ENCODE results near the gene CD2BP2. TPM values are rescaled to one million over a fixed set of nuclear protein-coding genes. Genes with fewer than 3 reads are reported as not detected.

The CD2BP2 gene
- total and polyA plus RNA-seq, 2 of the 8 experiments (the other 6 are each of a cell fraction or from before 2014, with no cell fraction given): 22.4 to 55.3 TPM

GRCh38 chr16:30382111-30382881 lies 27.2 kb upstream of the CD2BP2 start, which contains the start of gene SEPTIN1:
TSS of gene SEPTIN1 (minus strand) at chr16:30382561. CDS start at chr16:30382542, 19 bp downstream.
- H3K27ac ChIP-seq (ENCODE audit: low read depth, low read length): no peak within 1 kb of the TSS
- no peak within 1 kb of the TSS for H2BK120ac ChIP-seq (replicated peaks; ENCODE audit: low read depth, low read length)
- H3K4ac ChIP-seq (replicated peaks; ENCODE audit: insufficient read length, low read depth, low read length): no peak within 1 kb of the TSS
- 87% methylated on average over 12 of the region's 12 CpGs; no CpG with 5 or more reads in 1 of the 2 experiments for WGBS, 2 experiments (ENCODE audit: extremely low coverage in 1 of 2, insufficient coverage in 1 of 2, insufficient read length in 1 of 2, insufficient replicate concordance in 2 of 2, low coverage in 1 of 2, low lambda C conversion rate in 2 of 2, missing lambda C conversion rate in 1 of 2)
- no peaks in the 10 kb centered on the region for H3K79me2 ChIP-seq (ENCODE audit: control insufficient read depth in 1 of 2, insufficient read depth in 2 of 2, low read length in 2 of 2)
- 0 out of 2 replicates have a peak within 1 kb of the TSS, but pooled peaks have one; percentile 67 for H2BK15ac ChIP-seq (ENCODE audit: low read length)
- FAIRE-seq (no peak), DNase-seq (ENCODE audit: low read depth in 1 of 2, low spot score in 2 of 2) (no peak)
- no peak within 1 kb of the TSS for H3K18ac ChIP-seq (ENCODE audit: extremely low read depth, low read length)
- no peak within 1 kb of the TSS for H3K14ac ChIP-seq (ENCODE audit: insufficient read length)
- no peak within 1 kb of the TSS for H3K56ac ChIP-seq (replicated peaks; ENCODE audit: insufficient read length, low read depth, low read length)
- H3K9ac ChIP-seq (replicated peaks in 1 of 4; ENCODE audit: extremely low read depth in 1 of 4, low read depth in 3 of 4, low read length in 3 of 4): no peak within 1 kb of the TSS
- H3K23me2 ChIP-seq (ENCODE audit: low read depth, low read length): peaks cover 8% of the 10 kb centered on the region
- H3K4me1 ChIP-seq (replicated peaks in 1 of 4; ENCODE audit: control insufficient read depth in 3 of 4, insufficient read depth in 4 of 4, low read length in 3 of 4): peaks cover 0 to 2% (median 2%) of the 10 kb centered on the region in 4 experiments; a peak in 4 of 7 replicates
- no peak within 1 kb of the TSS for H2BK20ac ChIP-seq (ENCODE audit: low read length)
- ChIA-PET POLR2A (ENCODE audit: partially characterized antibody) (interaction anchor here (0.8 to 13.6 kb wide), 5 partner anchors 11 to 32 kb away, joined by 3 to 151 read pairs (median 3); partner anchors contain the start of genes ZNF48 and ZNF771), CTCF (ENCODE audit: partially characterized antibody) (interaction anchor here (1.0 to 2.5 kb wide), 7 partner anchors 12 to 232 kb away, joined by 3 to 9 read pairs (median 3); partner anchors contain the start of gene TBC1D10B)
- no peaks in the 10 kb centered on the region for H3K36me3 ChIP-seq (ENCODE audit: control insufficient read depth in 2 of 4, insufficient read depth in 4 of 4, low read length in 3 of 4)
- no peak within 1 kb of the TSS for H2AFZ ChIP-seq (ENCODE audit: low read length)
- no peak within 1 kb of the TSS for H4K5ac ChIP-seq (ENCODE audit: insufficient read length, low read depth, low read length)
- H3K4me3 ChIP-seq (ENCODE audit: extremely low read depth in 1 of 4, insufficient read depth in 2 of 4, low read depth in 3 of 4, low read length in 4 of 4): no peak within 1 kb of the TSS
- H3K27me3 ChIP-seq (replicated peaks in 1 of 4; ENCODE audit: control insufficient read depth in 3 of 4, extremely low read depth in 1 of 4, insufficient read depth in 3 of 4, low read length in 3 of 4): no peaks in the 10 kb centered on the region
- no peak within 1 kb of the TSS; the same call in 1 of the 2 replicates for H2AK5ac ChIP-seq (ENCODE audit: low read depth, low read length)
- H2BK5ac ChIP-seq (ENCODE audit: low read depth, low read length): no peak within 1 kb of the TSS
- H3K23ac ChIP-seq (ENCODE audit: insufficient read length): no peak within 1 kb of the TSS
- no peaks in the 10 kb centered on the region for H3K79me1 ChIP-seq (ENCODE audit: low read depth, low read length)
- no peak within 1 kb of the TSS; the same call in 1 of the 2 replicates for H4K8ac ChIP-seq (ENCODE audit: extremely low read depth, insufficient read depth, low read length)
- no peak within 1 kb of the TSS for H3K4me2 ChIP-seq (ENCODE audit: insufficient read depth in 1 of 2, low read depth in 2 of 2, low read length in 2 of 2)
- H4K91ac ChIP-seq (replicated peaks; ENCODE audit: insufficient read length, low read length): no peak within 1 kb of the TSS
- H3K9me3 ChIP-seq (ENCODE audit: insufficient read depth in 2 of 2, low read depth in 1 of 2, low read length in 1 of 2): no peaks in the 10 kb centered on the region
- H2BK12ac ChIP-seq (ENCODE audit: low read depth, low read length): no peak within 1 kb of the TSS
- H4K20me1 ChIP-seq (replicated peaks in 1 of 2; ENCODE audit: control insufficient read depth in 1 of 2, insufficient read depth in 2 of 2, low read length in 2 of 2): no peaks in the 10 kb centered on the region
- TF ChIP-seq CBX5 (IDR thresholded peaks at IDR 0.05; ENCODE audit: low read depth, low read length) (no peak), SP4 (IDR thresholded peaks at IDR 0.05; ENCODE audit: low read length) (no peak), CBX8 (IDR thresholded peaks at IDR 0.05; ENCODE audit: borderline replicate concordance, low read depth, low read length) (no peak), KDM4A (IDR thresholded peaks at IDR 0.05; ENCODE audit: low read depth, low read length, severe bottlenecking) (no peak), SIN3A (conservative IDR thresholded peaks at IDR 0.05 in 1 of 2, IDR thresholded peaks at IDR 0.05 in 1 of 2; ENCODE audit: low read depth in 1 of 2, low read length in 2 of 2) (no peak), SUZ12 (IDR thresholded peaks at IDR 0.05; ENCODE audit: low read length) (no peak), CEBPB (IDR thresholded peaks at IDR 0.05; ENCODE audit: low read depth, low read length) (no peak), SAP30 (IDR thresholded peaks at IDR 0.05; ENCODE audit: insufficient read depth, insufficient replicate concordance, low read length) (no peak), BACH1 (IDR thresholded peaks at IDR 0.05; ENCODE audit: low read length) (no peak), HDAC2 (IDR thresholded peaks at IDR 0.05; ENCODE audit: borderline replicate concordance in 1 of 2, low read depth in 2 of 2, low read length in 2 of 2) (no peak), CHD1 (IDR thresholded peaks at IDR 0.05; ENCODE audit: low read depth, low read length) (no peak), BCL11A (IDR thresholded peaks at IDR 0.05; ENCODE audit: low read depth in 2 of 2, low read length in 2 of 2) (no peak)

Measured in H1 (cell line).